ENCODE data around the gene ARHGEF16.

ARHGEF16 gene

GRCh38 chr1:3453891-3454810 is at the start of gene ARHGEF16:
Gene ARHGEF16 (plus strand): TSS chr1:3454665. CDS start chr1:3463085, 8,420 bp downstream.
- DNase-seq: no peak

GRCh38 chr1:3404801-3405200 is 49.7 kb upstream of the ARHGEF16 start:
- DNase-seq: no peak

GRCh38 chr1:3405491-3405890 is 49.0 kb upstream of the ARHGEF16 start:
- DNase-seq: no peak

GRCh38 chr1:3405974-3406867 is 48.2 kb upstream of the ARHGEF16 start:
- no peak for DNase-seq

GRCh38 chr1:3407021-3407420 is 47.4 kb upstream of the ARHGEF16 start:
- DNase-seq: no peak

- no peak for DNase-seq
Measured at GRCh38 chr1:3408751-3409266, 45.7 kb upstream of the ARHGEF16 start.

- no peak for DNase-seq
Measured at GRCh38 chr1:3409366-3410141, 44.9 kb upstream of the ARHGEF16 start.

GRCh38 chr1:3410142-3410925 is 44.1 kb upstream of the ARHGEF16 start:
- DNase-seq: no peak

GRCh38 chr1:3411806-3412205 is 42.7 kb upstream of the ARHGEF16 start:
- DNase-seq: no peak

GRCh38 chr1:3412376-3412775 is 42.1 kb upstream of the ARHGEF16 start:
- no peak for DNase-seq

- no peak for DNase-seq
Measured at GRCh38 chr1:3413975-3414710, 40.3 kb upstream of the ARHGEF16 start.

GRCh38 chr1:3415260-3416090 is 39.0 kb upstream of the ARHGEF16 start:
- DNase-seq: no peak

GRCh38 chr1:3417082-3417739 is 37.3 kb upstream of the ARHGEF16 start:
- DNase-seq: no peak

GRCh38 chr1:3417934-3418333 is 36.5 kb upstream of the ARHGEF16 start:
- no peak for DNase-seq

- no peak for DNase-seq
Measured at GRCh38 chr1:3418600-3418999, 35.9 kb upstream of the ARHGEF16 start.

- DNase-seq: no peak
Measured at GRCh38 chr1:3419415-3420204, 34.9 kb upstream of the ARHGEF16 start.

GRCh38 chr1:3420218-3420951 is 34.1 kb upstream of the ARHGEF16 start:
- DNase-seq: no peak

- no peak for DNase-seq
Measured at GRCh38 chr1:3422638-3423037, 31.8 kb upstream of the ARHGEF16 start.

Data from activated CD4-positive, alpha-beta T cell treated with anti-CD3 and anti-CD28 coated beads, Interleukin-2, amount 50 U/mL, for 16 hours (primary cell).